ENCODE data around the gene CES4A. TPM values are rescaled to one million over a fixed set of nuclear protein-coding genes. Genes with fewer than 3 reads are reported as not detected.
"Not testable (repeated sequence)": the region's sequence is repeated elsewhere in the genome, so short reads cannot be mapped to it uniquely, and the experiment has no call there.

The CES4A gene
- total RNA-seq, 4 donors from 2014 or later, result 2.7 to 4.0 (median 3.3) TPM

- Histone ChIP-seq H3K27ac (replicated peaks in 1 of 4) (no peak overlapping the region), H3K4me3 (no peak overlapping the region), H3K4me1 (peaks cover 7 to 18% (median 15%) of the 10 kb centered on the region in 4 donors), H3K9me3 (no peaks in the 10 kb centered on the region), H3K27me3 (no peaks in the 10 kb centered on the region), H3K36me3 (peaks cover 45 to 59% (median 56%) of the 10 kb centered on the region in 4 donors)
- DNase-seq (ENCODE audit: extremely low spot score), result no peak
- WGBS, result 88% methylated on average over 6 of the region's 15 CpGs
- intact Hi-C loops (cut with DNase I), result no loop called here
- TF ChIP-seq POLR2AphosphoS5 (IDR thresholded peaks at IDR 0.05) (no peak), EP300 (IDR thresholded peaks at IDR 0.05) (no peak), CTCF (IDR thresholded peaks at IDR 0.05) (no peak), POLR2A (IDR thresholded peaks at IDR 0.05; ENCODE audit: low read depth) (no peak)
These were observed 44.8 kb upstream of the CES4A start for GRCh38 chr16:66943426-66944053.

- WGBS, result 75% methylated on average over 5 of the region's 5 CpGs
- H3K4me1 ChIP-seq, result peaks cover 12 to 23% (median 20%) of the 10 kb centered on the region in 4 donors
These were observed 44.3 kb upstream of the CES4A start for GRCh38 chr16:66944054-66944441.

GRCh38 chr16:66944971-66945370 is 43.4 kb upstream of the CES4A start:
- H3K4me1 ChIP-seq, result peaks cover 16 to 25% (median 22%) of the 10 kb centered on the region in 4 donors
- DNase-seq (ENCODE audit: extremely low spot score); H3K4me3 ChIP-seq; H3K9me3 ChIP-seq; intact Hi-C loops (cut with DNase I); H3K27ac ChIP-seq (replicated peaks in 1 of 4): not testable (repeated sequence)
- H3K36me3 ChIP-seq, result peaks cover 39 to 45% (median 42%) of the 10 kb centered on the region in 4 donors
- peaks cover 0 to 10% (median 0%) of the 10 kb centered on the region in 4 donors for H3K27me3 ChIP-seq
- WGBS, result 88% methylated on average over 9 of the region's 9 CpGs

More at GRCh38 chr16:66944054-66944441, 44.3 kb upstream of the CES4A start:
- no peak overlapping the region for H3K4me3 ChIP-seq
- H3K27me3 ChIP-seq, result peaks cover 0 to 3% (median 0%) of the 10 kb centered on the region in 4 donors
- H3K27ac ChIP-seq (replicated peaks in 1 of 4), result no peak overlapping the region
- no peak for DNase-seq (ENCODE audit: extremely low spot score)
- TF ChIP-seq EP300 (IDR thresholded peaks at IDR 0.05) (no peak), CTCF (IDR thresholded peaks at IDR 0.05) (no peak), POLR2A (IDR thresholded peaks at IDR 0.05; ENCODE audit: low read depth) (no peak), POLR2AphosphoS5 (IDR thresholded peaks at IDR 0.05) (no peak)
- no peaks in the 10 kb centered on the region for H3K9me3 ChIP-seq
- intact Hi-C loops (cut with DNase I), result no loop called here
- peaks cover 45 to 54% (median 51%) of the 10 kb centered on the region in 4 donors for H3K36me3 ChIP-seq

GRCh38 chr16:66945939-66946338 is 42.5 kb upstream of the CES4A start:
- no peak overlapping the region for H3K27ac ChIP-seq (replicated peaks in 1 of 4)
- 87% methylated on average over 4 of the region's 4 CpGs for WGBS

More at GRCh38 chr16:66945939-66946338, 42.5 kb upstream of the CES4A start:
- no peak for DNase-seq (ENCODE audit: extremely low spot score)
- H3K4me1 ChIP-seq, result peaks cover 16 to 25% (median 22%) of the 10 kb centered on the region in 4 donors
- TF ChIP-seq POLR2A (IDR thresholded peaks at IDR 0.05; ENCODE audit: low read depth) (no peak), EP300 (IDR thresholded peaks at IDR 0.05) (no peak), CTCF (IDR thresholded peaks at IDR 0.05) (no peak), POLR2AphosphoS5 (IDR thresholded peaks at IDR 0.05) (no peak)
- peaks cover 29 to 35% (median 32%) of the 10 kb centered on the region in 4 donors for H3K36me3 ChIP-seq
- intact Hi-C loops (cut with DNase I), result no loop called here
- H3K4me3 ChIP-seq, result no peak overlapping the region
- H3K9me3 ChIP-seq, result no peaks in the 10 kb centered on the region
- peaks cover 0 to 16% (median 0%) of the 10 kb centered on the region in 4 donors for H3K27me3 ChIP-seq
